ENCODE measurements around the gene MOB3B.

The MOB3B gene

GRCh38 chr9:27545471-27545870 is 15.9 kb upstream of the MOB3B start:
- H3K4me1 ChIP-seq (ENCODE audit: control insufficient read depth, insufficient read depth, low read length) = no peaks in the 10 kb centered on the region
- no peak overlapping the region for H3K27ac ChIP-seq (ENCODE audit: extremely low read depth, low read depth, low read length)
- peaks cover 0 to 18% of the 10 kb centered on the region in 2 experiments; a peak in 1 of 3 replicates for H3K36me3 ChIP-seq (ENCODE audit: control insufficient read depth in 2 of 2, insufficient read depth in 1 of 2, low read length in 2 of 2)
- TF ChIP-seq ZNF585B (tag by site-specific recombination; IDR thresholded peaks at IDR 0.05) = no peak
- no peak for TF ChIP-seq ZNF621 (tag by site-specific recombination; IDR thresholded peaks at IDR 0.05)
- TF ChIP-seq YY1 (tag by site-specific recombination; IDR thresholded peaks at IDR 0.05) = no peak
- TF ChIP-seq ZNF510 (tag by site-specific recombination; IDR thresholded peaks at IDR 0.05; ENCODE audit: insufficient replicate concordance) = no peak
- H3K4me3 ChIP-seq (ENCODE audit: low read depth, low read length) = no peak overlapping the region
- CTCF ChIA-PET = interaction anchor here (0.8 to 5.1 kb wide), 7 partner anchors 10 to 514 kb away, joined by 3 to 78 read pairs (median 3); partner anchors contain the start of gene MOB3B
- POLR2A ChIA-PET = no interaction called here
- no peaks in the 10 kb centered on the region for H3K9me3 ChIP-seq (ENCODE audit: control insufficient read depth, insufficient read depth, low read depth, low read length)

- H3K4me1 ChIP-seq (ENCODE audit: control insufficient read depth, insufficient read depth, low read length) = peaks cover 11% of the 10 kb centered on the region; the same call in 1 of the 2 replicates
- H3K4me3 ChIP-seq (ENCODE audit: low read depth, low read length) = no peak overlapping the region
- H3K27ac ChIP-seq (ENCODE audit: extremely low read depth, low read depth, low read length) = no peak overlapping the region
- CTCF ChIA-PET = interaction anchor here (1.2 to 1.4 kb wide), 3 partner anchors 10 to 209 kb away, joined by 3 to 5 read pairs (median 4); partner anchors contain the start of gene MOB3B
- TF ChIP-seq ZNF169 (tag by site-specific recombination; IDR thresholded peaks at IDR 0.05) (no peak), ZNF76 (tag by site-specific recombination; IDR thresholded peaks at IDR 0.05; ENCODE audit: borderline replicate concordance, low read depth) (no peak), ZNF398 (tag by site-specific recombination; IDR thresholded peaks at IDR 0.05) (no peak), GFI1B (tag by site-specific recombination; IDR thresholded peaks at IDR 0.05) (no peak), ZNF501 (tag by site-specific recombination; IDR thresholded peaks at IDR 0.05) (no peak), ZNF530 (tag by site-specific recombination; IDR thresholded peaks at IDR 0.05; ENCODE audit: low read depth) (no peak), ZNF654 (tag by site-specific recombination; IDR thresholded peaks at IDR 0.05; ENCODE audit: low read depth) (no peak)
- peaks cover 0 to 10% of the 10 kb centered on the region in 2 experiments; a peak in 1 of 3 replicates for H3K36me3 ChIP-seq (ENCODE audit: control insufficient read depth in 2 of 2, insufficient read depth in 1 of 2, low read length in 2 of 2)
- H3K9me3 ChIP-seq (ENCODE audit: control insufficient read depth, insufficient read depth, low read depth, low read length) = no peaks in the 10 kb centered on the region
- POLR2A ChIA-PET = no interaction called here
These were observed 12.9 kb upstream of the MOB3B start for GRCh38 chr9:27542508-27542907.

- H3K27ac ChIP-seq (ENCODE audit: extremely low read depth, low read depth, low read length) = no peak overlapping the region
- H3K4me1 ChIP-seq (ENCODE audit: control insufficient read depth, insufficient read depth, low read length) = peaks cover 11% of the 10 kb centered on the region; the same call in 1 of the 2 replicates
- POLR2A ChIA-PET = no interaction called here
- no peak overlapping the region for H3K4me3 ChIP-seq (ENCODE audit: low read depth, low read length)
- no peak for TF ChIP-seq ZNF518A (tag by site-specific recombination; conservative IDR thresholded peaks at IDR 0.05; ENCODE audit: low read depth)
- no peak for TF ChIP-seq WT1 (tag by site-specific recombination; IDR thresholded peaks at IDR 0.05)
- no peak for TF ChIP-seq MEIS1 (CRISPR knock-in tag; IDR thresholded peaks at IDR 0.05; ENCODE audit: borderline replicate concordance)
- no peak for TF ChIP-seq SALL2 (tag by site-specific recombination; IDR thresholded peaks at IDR 0.05; ENCODE audit: borderline replicate concordance)
- no peak for TF ChIP-seq ZNF624 (tag by site-specific recombination; IDR thresholded peaks at IDR 0.05)
- TF ChIP-seq ZNF324 (tag by site-specific recombination; IDR thresholded peaks at IDR 0.05) = no peak
- TF ChIP-seq ZNF169 (tag by site-specific recombination; IDR thresholded peaks at IDR 0.05) = no peak
- H3K36me3 ChIP-seq (ENCODE audit: control insufficient read depth in 2 of 2, insufficient read depth in 1 of 2, low read length in 2 of 2) = peaks cover 0 to 5% of the 10 kb centered on the region in 2 experiments; a peak in 1 of 3 replicates
- CTCF ChIA-PET = interaction anchor here (1.2 kb wide), 1 partner anchor 9 kb away, joined by 4 read pairs; no protein-coding TSS in a partner anchor
- H3K9me3 ChIP-seq (ENCODE audit: control insufficient read depth, insufficient read depth, low read depth, low read length) = no peaks in the 10 kb centered on the region
These were observed 12.1 kb upstream of the MOB3B start for GRCh38 chr9:27541740-27542139.

Data from HEK293 (cell line).